GM12878 (cell line): ENCODE data around the gene EEF1E1. TPM values are rescaled to one million over a fixed set of nuclear protein-coding genes. Genes with fewer than 3 reads are reported as not detected.

Source experiments
- ATAC-seq: fragments of 200-7000 bp; cut with Tn5 transposase; 3 replicates; pipeline ENCODE4 v1.9.1; 2020; ENCODE audit warnings: mild to moderate bottlenecking, moderate library complexity
- BruUV-seq: library from RNA; stranded (reverse); fragments of 400-500 nt; replicated peaks from 2 replicates; lab custom pipeline; 2021; lab: Mats Ljungman, UMichigan
- CTCF ChIA-PET: fragments of 300-600 bp; sonication (Branson Sonifier 250); formaldehyde crosslinking; extraction: SDS; loops from one replicate; lab custom pipeline; 2021; ENCODE audit warnings: inconsistent platforms; lab: Yijun Ruan, JAX
- POLR2A ChIA-PET: fragments of 350-600 bp; formaldehyde crosslinking; extraction: SDS; loops from one replicate; lab custom pipeline; 2021; ENCODE audit warnings: inconsistent platforms; lab: Charles Lee
- RAD21 ChIA-PET: fragments of 300-600 bp; sonication (Branson Sonifier 250); formaldehyde crosslinking; loops from one replicate; lab custom pipeline; 2023; ENCODE audit warnings: antibody characterized with exemption; ENCODE audit not compliant: unreplicated experiment; lab: Charles Lee
- SMC1A ChIA-PET: fragments of 300-600 bp; sonication (Branson Sonifier 250); formaldehyde crosslinking; loops from one replicate; lab custom pipeline; 2023; ENCODE audit not compliant: unreplicated experiment, uncharacterized antibody; lab: Charles Lee
- DNase-seq: peaks from one replicate; pipeline ENCODE4 v3.0.0-alpha.2; 2011; ENCODE audit warnings: low read depth, low spot score
- FAIRE-seq: peaks from 3 replicates; lab custom pipeline; 2011; peaks lifted over from hg19 to GRCh38; lab: Jason Lieb, UNC
- H2AFZ ChIP-seq: 2 replicates; pipeline ENCODE4 v1.6.0; 2011; ENCODE audit warnings: low read depth, low read length, control low read depth; ENCODE audit not compliant: control insufficient read depth
- H3K27ac ChIP-seq: 2 replicates; pipeline ENCODE4 v1.5.1; 2011; ENCODE audit warnings: control low read depth; ENCODE audit not compliant: control insufficient read depth, insufficient read depth
- H3K27me3 ChIP-seq, 2 experiments: replicated peaks in 1 of 2; 2 replicates each; pipeline versions ENCODE4 v1.6.0 to v1.6.1; 2011; ENCODE audit warnings: low read length in 1 of 2; ENCODE audit not compliant: control insufficient read depth in 2 of 2, insufficient read depth in 2 of 2
- H3K36me3 ChIP-seq, 2 experiments: 2 replicates each; pipeline ENCODE4 v1.5.1; 2011; ENCODE audit warnings: low read length in 1 of 2; ENCODE audit not compliant: control insufficient read depth in 2 of 2, insufficient read depth in 2 of 2
- H3K4me1 ChIP-seq: 2 replicates; pipeline ENCODE4 v1.6.1; 2011; ENCODE audit warnings: mild to moderate bottlenecking, low read length, moderate library complexity, mixed read lengths; ENCODE audit not compliant: control insufficient read depth, insufficient read depth
- H3K4me2 ChIP-seq: 2 replicates; pipeline ENCODE4 v1.6.0; 2011; ENCODE audit warnings: control low read depth; ENCODE audit not compliant: control insufficient read depth, insufficient read depth
- H3K4me3 ChIP-seq: fragments of 200-600 bp; sonication (generic); 2 replicates; pipeline ENCODE4 v1.5.1; 2016
- H3K79me2 ChIP-seq: 2 replicates; pipeline ENCODE4 v1.6.0; 2011; ENCODE audit warnings: low read length; ENCODE audit not compliant: control insufficient read depth, insufficient read depth
- H3K9ac ChIP-seq: 2 replicates; pipeline ENCODE4 v1.8.0; 2011; ENCODE audit warnings: low read length, control low read depth, mixed read lengths; ENCODE audit not compliant: control insufficient read depth, insufficient read depth
- H3K9me3 ChIP-seq: replicated peaks from 3 replicates; pipeline ENCODE4 v1.5.1; 2011; ENCODE audit warnings: mild to moderate bottlenecking, low read length; ENCODE audit not compliant: control insufficient read depth, insufficient read depth
- H4K20me1 ChIP-seq: 2 replicates; pipeline ENCODE4 v1.6.0; 2011; ENCODE audit not compliant: control insufficient read depth, insufficient read depth
- CREB1 ChIP-seq: IDR thresholded peaks from 2 replicates; pipeline ENCODE4 v1.6.1; 2012; ENCODE audit warnings: low read depth, mild to moderate bottlenecking, inconsistent platforms
- EGR1 ChIP-seq, 2 experiments: IDR thresholded peaks; 1 replicate in 1 of 2; 2 replicates in 1 of 2; pipeline ENCODE4 v1.6.1; 2011 to 2012; ENCODE audit warnings: low read depth in 2 of 2, low read length in 2 of 2, borderline replicate concordance in 1 of 2, mild to moderate bottlenecking in 1 of 2, moderate library complexity in 1 of 2
- WGBS: methylation state at CpG from one replicate; pipeline ENCODE4 v1.1.6; 2016; ENCODE audit warnings: low lambda C conversion rate; ENCODE audit not compliant: insufficient replicate concordance, insufficient coverage; ENCODE audit errors: missing lambda C conversion rate; 5-methylcytosine and 5-hydroxymethylcytosine counted together
- in situ Hi-C: fragments of 300-500 bp; cut with MboI; formaldehyde crosslinking; loops from 9 replicates; pipeline ENCODE4 v1.14.3; 2018; ENCODE audit warnings: mixed read lengths
- intact Hi-C: fragments of 100-400 bp; cut with micrococcal nuclease; formaldehyde crosslinking; loops from one replicate; pipeline ENCODE4 v1.14.2; 2022; ENCODE audit not compliant: unreplicated experiment
- polyA plus RNA-seq, 11 experiments: library from polyadenylated mRNA; depleted of rRNA in 4 of 11; unstranded in 6 of 11; stranded (reverse) in 5 of 11; fragments of >200 nt; fragmentation: Nextera tagmentation in 4 of 11; fragmentation: Illumina TruSeq in 1 of 11; extraction: Ambion mirVana in 4 of 11; extraction: Trizol in 1 of 11; gene quantifications; 1 replicate in 1 of 11; 2 replicates in 10 of 11; pipeline versions ENCODE4 v1.2.1 to v1.2.3, GENCODE V29; 2011 to 2016; ENCODE audit warnings: inconsistent platforms in 2 of 11, missing spikeins in 2 of 11, low read depth in 1 of 11
- total RNA-seq, 4 experiments: library from RNA; depleted of rRNA in 3 of 4; stranded (reverse); fragments of >200 nt in 3 of 4; fragmentation: Illumina TruSeq in 1 of 4; extraction: Trizol in 1 of 4; gene quantifications; 2 replicates each; pipeline versions ENCODE4 v1.2.1 to v1.2.3, GENCODE V29; 2013 to 2021

The EEF1E1 gene
- total and polyA plus RNA-seq, 10 of the 15 experiments (the other 5 are each of a cell fraction or from before 2014, with no cell fraction given) = 55.3 to 668 (median 121) TPM

- H3K4me2 ChIP-seq = no peak overlapping the region
- FAIRE-seq (no peak), DNase-seq (no peak), ATAC-seq (no peak)
- no peak overlapping the region for H3K4me3 ChIP-seq
- no peaks in the 10 kb centered on the region for H3K27me3 ChIP-seq
- H2AFZ ChIP-seq = no peak overlapping the region
- H3K9me3 ChIP-seq = peaks cover 5% of the 10 kb centered on the region; the same call in 2 of the 3 replicates
- TF ChIP-seq EGR1 (IDR thresholded peaks at IDR 0.05; ENCODE audit: borderline replicate concordance in 1 of 2, low read depth in 2 of 2, low read length in 2 of 2) = no peak
- ChIA-PET CTCF (interaction anchor here (0.6 kb wide), 2 partner anchors 14 to 658 kb away, joined by 3 read pairs; no protein-coding TSS in a partner anchor), SMC1A (interaction anchor here (1.3 kb wide), 1 partner anchor 9 kb away, joined by 3 read pairs; no protein-coding TSS in a partner anchor), POLR2A (no interaction called here), RAD21 (no interaction called here)
- H4K20me1 ChIP-seq = no peaks in the 10 kb centered on the region
- H3K27ac ChIP-seq = no peak overlapping the region
- in situ Hi-C loops (no loop called here), intact Hi-C loops (no loop called here)
- no peak overlapping the region for H3K9ac ChIP-seq
- H3K36me3 ChIP-seq = peaks cover 4 to 27% of the 10 kb centered on the region in 2 experiments
- WGBS = 87% methylated on average over 11 of the region's 11 CpGs
- BruUV-seq = no TSS peak
- no peaks in the 10 kb centered on the region for H3K4me1 ChIP-seq
- H3K79me2 ChIP-seq = no peaks in the 10 kb centered on the region; the same call in 1 of the 2 replicates
Observed at GRCh38 chr6:8082954-8083858, 19.1 kb downstream of the EEF1E1 start.

DNA sequence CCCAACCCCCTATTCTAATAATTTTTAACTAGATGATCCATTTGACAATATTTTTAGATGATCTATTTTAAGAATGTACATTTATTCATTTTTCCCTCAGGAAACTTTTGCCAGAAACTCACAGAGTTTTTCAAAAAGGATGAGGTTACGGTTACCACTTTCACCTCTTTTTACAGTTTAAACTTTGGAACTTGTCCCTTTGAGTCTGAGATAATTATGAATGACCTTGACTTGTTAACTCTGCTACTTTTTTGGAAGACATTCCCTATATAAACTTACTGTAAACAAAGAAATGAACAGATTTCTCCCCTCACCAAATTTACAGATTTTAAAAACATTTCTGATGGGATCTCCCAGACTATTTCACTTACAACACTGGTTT lies 19.8 kb downstream of the EEF1E1 start:
- FAIRE-seq (no peak), DNase-seq (no peak), ATAC-seq (no peak)
- peaks cover 2 to 20% of the 10 kb centered on the region in 2 experiments; a peak in 3 of 4 replicates for H3K36me3 ChIP-seq
- ChIA-PET SMC1A (interaction anchor here (1.3 kb wide), 1 partner anchor 9 kb away, joined by 3 read pairs; no protein-coding TSS in a partner anchor), CTCF (interaction anchor here (0.6 kb wide), 1 partner anchor 14 kb away, joined by 3 read pairs; no protein-coding TSS in a partner anchor), POLR2A (no interaction called here), RAD21 (no interaction called here)
- H3K79me2 ChIP-seq = no peaks in the 10 kb centered on the region; the same call in 1 of the 2 replicates
- H3K4me3 ChIP-seq = no peak overlapping the region
- H3K27ac ChIP-seq = no peak overlapping the region
- H3K9ac ChIP-seq = no peak overlapping the region
- in situ Hi-C loops = no loop called here
- H3K27me3 ChIP-seq = no peaks in the 10 kb centered on the region
- H3K4me2 ChIP-seq = no peak overlapping the region
- no peak for TF ChIP-seq CREB1
- intact Hi-C loops = no loop called here
- no peaks in the 10 kb centered on the region for H4K20me1 ChIP-seq
- no peak overlapping the region for H2AFZ ChIP-seq
- no TSS peak for BruUV-seq
- no peaks in the 10 kb centered on the region for H3K4me1 ChIP-seq
- no peaks in the 10 kb centered on the region; the same call in 2 of the 3 replicates for H3K9me3 ChIP-seq
- whole genome bisulfite sequencing = 100% methylated on average over 1 of the region's 1 CpG
